Esophagus squamous epithelium (tissue), 5 donors: ENCODE results near the gene OPCML. TPM values are rescaled to one million over a fixed set of nuclear protein-coding genes. Genes with fewer than 3 reads are reported as not detected.

Source experiments
- DNase-seq: peaks from one replicate; lab custom pipeline; 2025; lab: John Stamatoyannopoulos, UW
- H3K27ac ChIP-seq, 4 donors: fragments of 200-600 bp; sonication (generic); one replicate each; pipeline ENCODE4 v1.5.1; 2016 to 2019; ENCODE audit warnings: mild to moderate bottlenecking in 1 of 4
- H3K27me3 ChIP-seq, 4 donors: fragments of 200-600 bp; sonication (generic); 1 replicate in 3 of 4; 2 replicates in 1 of 4; pipeline versions ENCODE4 v1.5.1 to v1.6.0; 2017 to 2021; ENCODE audit warnings: antibody characterized with exemption in 1 of 4
- H3K36me3 ChIP-seq, 3 donors: fragments of 200-600 bp; sonication (generic); one replicate each; pipeline ENCODE4 v1.5.1; 2016 to 2019
- H3K4me1 ChIP-seq, 3 donors: fragments of 200-600 bp; sonication (generic); one replicate each; pipeline ENCODE4 v1.5.1; 2017 to 2019
- H3K4me3 ChIP-seq, 4 donors: fragments of 200-600 bp; sonication (generic); 1 replicate in 3 of 4; 2 replicates in 1 of 4; pipeline ENCODE4 v1.5.1; 2016 to 2019; ENCODE audit warnings: mild to moderate bottlenecking in 2 of 4, moderate library complexity in 1 of 4
- H3K9me3 ChIP-seq, 3 donors: fragments of 200-600 bp; sonication (generic); one replicate each; pipeline ENCODE4 v1.5.1; 2016 to 2019
- CTCF ChIP-seq, 6 experiments: fragments of 450-650 bp in 4 of 6; fragments of 200-600 bp in 2 of 6; sonication (generic) in 2 of 6; IDR thresholded peaks; one replicate each; pipeline ENCODE4 v1.5.1; 2016 to 2019; ENCODE audit warnings: antibody characterized with exemption in 6 of 6, mild to moderate bottlenecking in 4 of 6, moderate library complexity in 4 of 6
- POLR2A ChIP-seq, 4 donors: fragments of 450-650 bp; IDR thresholded peaks; one replicate each; pipeline ENCODE4 v1.6.1; 2017; ENCODE audit warnings: antibody characterized with exemption in 4 of 4, mild to moderate bottlenecking in 4 of 4, moderate library complexity in 3 of 4
- WGBS, 2 donors: methylation state at CpG; one replicate each; pipeline ENCODE4 v1.1.5; 2018; 5-methylcytosine and 5-hydroxymethylcytosine counted together
- intact Hi-C: fragments of 100-400 bp; cut with DNase I; formaldehyde crosslinking; loops from one replicate; pipeline ENCODE4 v1.15.0; 2022
- total RNA-seq, 4 donors: library from RNA; depleted of rRNA; stranded (reverse); fragments of >200 nt; gene quantifications; one replicate each; pipeline ENCODE4 v1.1.0, GENCODE V29; 2016
- donor health status: DM: yes; HTN: yes; CAD: no.

Gene OPCML
- total RNA-seq, 4 donors from 2014 or later, result under 0.01 TPM; not detected in 3

DNA sequence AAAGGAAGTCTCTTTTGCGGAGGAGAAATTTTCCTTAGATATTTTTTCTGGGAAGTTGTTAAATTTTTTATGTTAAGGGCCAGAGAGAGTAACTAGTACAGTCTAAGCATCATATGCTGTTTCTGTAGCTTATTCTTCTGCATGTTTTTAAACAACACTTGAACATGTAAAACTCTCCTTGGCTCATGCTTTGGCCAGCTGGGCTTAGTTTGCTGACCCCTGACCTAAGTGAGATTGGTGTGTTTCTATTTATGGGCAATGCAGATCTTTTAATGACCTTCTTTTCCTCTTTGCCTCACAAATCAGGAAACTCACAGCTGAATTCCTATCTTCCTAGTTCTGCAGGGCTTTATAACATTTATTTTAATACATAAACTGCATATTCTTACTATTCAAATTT is 942.5 kb downstream of the OPCML start:
- no peaks in the 10 kb centered on the region for H3K9me3 ChIP-seq
- H3K36me3 ChIP-seq, result no peaks in the 10 kb centered on the region
- no peak for TF ChIP-seq CTCF (IDR thresholded peaks at IDR 0.05)
- TF ChIP-seq POLR2A (IDR thresholded peaks at IDR 0.05), result no peak
- no peak overlapping the region for H3K27ac ChIP-seq
- no peak for DNase-seq
- intact Hi-C loops, result no loop called here
- no peak overlapping the region for H3K4me3 ChIP-seq
- no peaks in the 10 kb centered on the region for H3K4me1 ChIP-seq
- H3K27me3 ChIP-seq, result no peaks in the 10 kb centered on the region
- WGBS, 2 donors, result 62 to 81% methylated on average over 1 of the region's 1 CpG

GRCh38 chr11:132588366-132588765 is 943.9 kb downstream of the OPCML start:
- no peak overlapping the region for H3K27ac ChIP-seq
- H3K4me1 ChIP-seq, result no peaks in the 10 kb centered on the region
- intact Hi-C loops, result no loop called here
- H3K36me3 ChIP-seq, result no peaks in the 10 kb centered on the region
- no peak overlapping the region for H3K4me3 ChIP-seq
- TF ChIP-seq POLR2A (IDR thresholded peaks at IDR 0.05) (no peak), CTCF (IDR thresholded peaks at IDR 0.05) (no peak)
- no peak for DNase-seq
- H3K27me3 ChIP-seq, result no peaks in the 10 kb centered on the region
- no peaks in the 10 kb centered on the region for H3K9me3 ChIP-seq

DNA sequence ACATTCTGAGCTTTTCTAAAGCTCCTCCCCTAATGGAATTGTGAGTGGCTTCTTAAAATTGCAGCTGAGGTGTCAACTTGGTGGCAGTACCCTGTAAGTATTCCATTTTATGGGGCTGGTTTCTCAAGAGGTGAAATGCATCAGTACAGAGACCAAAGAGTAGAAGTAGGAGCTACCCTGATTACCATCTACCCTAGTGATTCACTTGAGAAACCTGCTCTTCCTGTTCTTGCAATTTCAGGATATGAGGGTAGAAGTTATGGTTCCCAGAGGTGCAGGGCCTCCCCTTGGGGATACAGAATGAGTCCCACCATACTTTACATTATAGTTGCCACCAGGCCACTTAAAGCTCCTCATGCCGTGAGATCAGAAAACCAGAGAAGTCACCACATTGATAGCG is 944.6 kb downstream of the OPCML start:
- WGBS, 2 donors, result 94 to 100% methylated on average over 2 of the region's 2 CpGs
- no peak for TF ChIP-seq CTCF (IDR thresholded peaks at IDR 0.05)
- no peak for TF ChIP-seq POLR2A (IDR thresholded peaks at IDR 0.05)
- H3K27me3 ChIP-seq, result no peaks in the 10 kb centered on the region
- DNase-seq, result no peak
- no peaks in the 10 kb centered on the region for H3K4me1 ChIP-seq
- no peak overlapping the region for H3K27ac ChIP-seq
- H3K9me3 ChIP-seq, result no peaks in the 10 kb centered on the region
- H3K36me3 ChIP-seq, result no peaks in the 10 kb centered on the region
- no peak overlapping the region for H3K4me3 ChIP-seq
- intact Hi-C loops, result no loop called here

GRCh38 chr11:132586801-132587200 is 945.5 kb downstream of the OPCML start:
- intact Hi-C loops, result no loop called here
- H3K27me3 ChIP-seq, result no peaks in the 10 kb centered on the region

More at GRCh38 chr11:132586801-132587200, 945.5 kb downstream of the OPCML start:
- H3K4me3 ChIP-seq, result no peak overlapping the region
- H3K36me3 ChIP-seq, result no peaks in the 10 kb centered on the region
- no peaks in the 10 kb centered on the region for H3K9me3 ChIP-seq
- 49 to 62% methylated on average over 2 of the region's 2 CpGs for WGBS, 2 donors
- TF ChIP-seq CTCF (IDR thresholded peaks at IDR 0.05) (no peak), POLR2A (IDR thresholded peaks at IDR 0.05) (no peak)
- no peak overlapping the region for H3K27ac ChIP-seq
- no peaks in the 10 kb centered on the region for H3K4me1 ChIP-seq
- no peak for DNase-seq
